ENCODE data around the gene PHF8.

The PHF8 gene

DNA sequence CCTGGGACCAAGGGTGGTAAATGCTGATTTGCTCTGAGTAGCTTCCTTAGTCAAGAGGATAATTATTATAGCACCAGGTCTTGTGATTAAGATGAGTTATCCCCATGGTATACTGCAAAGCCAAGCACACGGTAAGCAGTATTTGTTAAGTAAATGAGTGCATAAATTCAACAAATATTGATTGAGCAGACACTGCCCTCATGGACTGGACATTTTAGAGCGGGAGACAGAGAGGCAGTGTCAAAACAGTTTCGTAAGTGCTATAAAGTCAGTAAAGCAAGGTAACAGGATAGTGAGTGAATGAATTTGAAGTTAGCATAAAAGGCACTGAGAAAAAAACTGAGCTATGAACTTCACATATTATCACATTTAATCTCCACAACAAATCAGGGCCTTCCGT is 13.9 kb downstream of the PHF8 start:
- Histone ChIP-seq H3K9me3 (ENCODE audit: insufficient read depth, low read length) (no peaks in the 10 kb centered on the region), H3K27ac (ENCODE audit: low read length) (no peak overlapping the region), H4K20me1 (ENCODE audit: insufficient read depth, low read length) (no peaks in the 10 kb centered on the region), H3K4me2 (ENCODE audit: low read length) (no peak overlapping the region), H3K4me3 (ENCODE audit: low read length) (no peak overlapping the region), H3K36me3 (replicated peaks; ENCODE audit: low read depth, low read length) (peaks cover 13% of the 10 kb centered on the region), H2AFZ (ENCODE audit: low read depth, low read length) (no peak overlapping the region), H3K9ac (ENCODE audit: low read length) (no peak overlapping the region), H3K4me1 (ENCODE audit: low read length) (no peaks in the 10 kb centered on the region), H3K79me2 (ENCODE audit: low read length) (no peaks in the 10 kb centered on the region), H3K27me3 (ENCODE audit: low read depth, low read length) (no peaks in the 10 kb centered on the region)
- TF ChIP-seq, protein P1, sequence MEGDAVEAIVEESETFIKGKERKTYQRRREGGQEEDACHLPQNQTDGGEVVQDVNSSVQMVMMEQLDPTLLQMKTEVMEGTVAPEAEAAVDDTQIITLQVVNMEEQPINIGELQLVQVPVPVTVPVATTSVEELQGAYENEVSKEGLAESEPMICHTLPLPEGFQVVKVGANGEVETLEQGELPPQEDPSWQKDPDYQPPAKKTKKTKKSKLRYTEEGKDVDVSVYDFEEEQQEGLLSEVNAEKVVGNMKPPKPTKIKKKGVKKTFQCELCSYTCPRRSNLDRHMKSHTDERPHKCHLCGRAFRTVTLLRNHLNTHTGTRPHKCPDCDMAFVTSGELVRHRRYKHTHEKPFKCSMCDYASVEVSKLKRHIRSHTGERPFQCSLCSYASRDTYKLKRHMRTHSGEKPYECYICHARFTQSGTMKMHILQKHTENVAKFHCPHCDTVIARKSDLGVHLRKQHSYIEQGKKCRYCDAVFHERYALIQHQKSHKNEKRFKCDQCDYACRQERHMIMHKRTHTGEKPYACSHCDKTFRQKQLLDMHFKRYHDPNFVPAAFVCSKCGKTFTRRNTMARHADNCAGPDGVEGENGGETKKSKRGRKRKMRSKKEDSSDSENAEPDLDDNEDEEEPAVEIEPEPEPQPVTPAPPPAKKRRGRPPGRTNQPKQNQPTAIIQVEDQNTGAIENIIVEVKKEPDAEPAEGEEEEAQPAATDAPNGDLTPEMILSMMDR (IDR thresholded peaks at IDR 0.05; ENCODE audit: low read depth, low read length) = no peak
- TF ChIP-seq EZH2phosphoT487 (IDR thresholded peaks at IDR 0.05; ENCODE audit: low read depth) = no peak

DNA sequence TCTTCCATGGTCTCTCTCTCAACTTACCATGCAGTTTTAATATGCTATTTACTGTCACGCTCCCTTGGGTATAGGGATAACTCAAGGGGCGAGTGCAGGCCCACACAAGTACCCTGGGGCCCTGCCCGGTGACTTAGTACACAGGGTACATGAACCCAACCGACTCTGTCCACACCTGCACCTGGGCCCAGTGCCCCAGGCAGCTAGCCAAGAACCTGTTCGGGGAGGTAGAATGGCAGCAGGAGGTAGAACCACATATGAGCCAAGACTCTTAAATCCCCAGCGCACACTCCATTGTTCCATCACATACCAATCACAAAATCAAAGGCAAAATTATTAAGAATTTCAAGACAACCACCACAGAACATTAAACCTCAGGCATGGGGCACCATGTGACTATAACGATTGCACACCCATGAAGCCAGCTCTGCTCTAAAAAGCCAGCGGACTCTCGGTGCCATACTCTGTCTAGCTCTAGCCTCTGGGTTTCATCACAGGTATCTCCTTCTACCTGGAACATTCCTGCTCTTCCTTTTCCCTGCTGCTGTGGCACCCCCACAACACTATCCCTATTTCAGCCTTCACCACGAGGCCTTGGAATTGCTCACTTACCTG is 14.6 kb downstream of the PHF8 start:
- TF ChIP-seq EZH2phosphoT487 (IDR thresholded peaks at IDR 0.05; ENCODE audit: low read depth) = no peak
- TF ChIP-seq, protein P1 (IDR thresholded peaks at IDR 0.05; ENCODE audit: low read depth, low read length) = no peak
- no peak overlapping the region for H3K4me3 ChIP-seq (ENCODE audit: low read length)
- no peaks in the 10 kb centered on the region for H3K4me1 ChIP-seq (ENCODE audit: low read length)
- H3K36me3 ChIP-seq (replicated peaks; ENCODE audit: low read depth, low read length) = peaks cover 13% of the 10 kb centered on the region
- no peaks in the 10 kb centered on the region for H3K9me3 ChIP-seq (ENCODE audit: insufficient read depth, low read length)
- H3K4me2 ChIP-seq (ENCODE audit: low read length) = no peak overlapping the region
- H4K20me1 ChIP-seq (ENCODE audit: insufficient read depth, low read length) = no peaks in the 10 kb centered on the region
- H3K79me2 ChIP-seq (ENCODE audit: low read length) = no peaks in the 10 kb centered on the region
- H3K27ac ChIP-seq (ENCODE audit: low read length) = no peak overlapping the region
- H3K9ac ChIP-seq (ENCODE audit: low read length) = no peak overlapping the region
- H2AFZ ChIP-seq (ENCODE audit: low read depth, low read length) = no peak overlapping the region
- no peaks in the 10 kb centered on the region for H3K27me3 ChIP-seq (ENCODE audit: low read depth, low read length)

- Histone ChIP-seq H3K9me3 (ENCODE audit: insufficient read depth, low read length) (no peaks in the 10 kb centered on the region), H3K4me2 (ENCODE audit: low read length) (no peak overlapping the region), H3K79me2 (ENCODE audit: low read length) (no peaks in the 10 kb centered on the region), H3K9ac (ENCODE audit: low read length) (no peak overlapping the region), H3K4me1 (ENCODE audit: low read length) (no peaks in the 10 kb centered on the region), H3K36me3 (replicated peaks; ENCODE audit: low read depth, low read length) (peaks cover 4% of the 10 kb centered on the region), H4K20me1 (ENCODE audit: insufficient read depth, low read length) (no peaks in the 10 kb centered on the region), H3K4me3 (ENCODE audit: low read length) (no peak overlapping the region), H2AFZ (ENCODE audit: low read depth, low read length) (no peak overlapping the region), H3K27ac (ENCODE audit: low read length) (no peak overlapping the region), H3K27me3 (ENCODE audit: low read depth, low read length) (no peaks in the 10 kb centered on the region)
- no peak for TF ChIP-seq EZH2phosphoT487 (IDR thresholded peaks at IDR 0.05; ENCODE audit: low read depth)
- TF ChIP-seq, protein P1 (IDR thresholded peaks at IDR 0.05; ENCODE audit: low read depth, low read length) = no peak
These were observed 19.9 kb downstream of the PHF8 start for GRCh38 chrX:54024350-54024749.

DNA sequence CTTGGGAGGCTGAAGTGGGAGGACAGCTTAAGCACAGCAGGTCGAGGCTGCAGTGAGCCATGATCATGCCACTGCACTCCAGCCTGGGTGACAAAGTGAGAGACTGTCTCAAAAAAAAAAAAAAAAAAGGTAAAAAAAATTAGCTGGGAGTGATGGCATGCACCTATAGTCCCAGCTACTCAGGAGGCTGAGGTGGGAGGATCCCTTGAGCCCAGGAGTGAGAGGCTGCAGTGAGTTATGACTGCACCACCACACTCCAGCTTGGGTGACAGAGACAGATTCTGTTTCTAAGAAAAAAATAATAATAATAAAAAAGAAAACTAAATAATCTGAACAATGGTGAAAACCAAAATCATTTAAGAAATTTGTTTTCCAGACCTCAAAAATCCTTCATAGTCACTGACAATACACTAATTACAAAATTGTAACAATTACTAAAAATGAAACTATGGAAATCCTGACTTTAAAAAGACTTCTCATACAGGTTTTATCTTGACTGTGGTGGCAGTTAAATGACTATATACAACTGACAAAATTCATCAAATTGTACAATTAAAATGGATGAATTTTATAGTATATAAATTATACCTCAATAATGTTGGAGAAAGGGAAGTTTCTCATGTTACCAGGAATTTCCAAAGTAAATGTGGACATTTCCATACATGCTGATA is 31.3 kb downstream of the PHF8 start:
- Histone ChIP-seq H3K4me2 (ENCODE audit: low read length) (no peak overlapping the region), H3K4me1 (ENCODE audit: low read length) (peaks cover under 1% of the 10 kb centered on the region), H3K4me3 (ENCODE audit: low read length) (no peak overlapping the region), H3K36me3 (replicated peaks; ENCODE audit: low read depth, low read length) (peaks cover 7% of the 10 kb centered on the region), H4K20me1 (ENCODE audit: insufficient read depth, low read length) (no peaks in the 10 kb centered on the region), H3K9me3 (ENCODE audit: insufficient read depth, low read length) (no peaks in the 10 kb centered on the region), H3K27me3 (ENCODE audit: low read depth, low read length) (no peaks in the 10 kb centered on the region), H3K27ac (ENCODE audit: low read length) (no peak overlapping the region), H3K79me2 (ENCODE audit: low read length) (no peaks in the 10 kb centered on the region), H2AFZ (ENCODE audit: low read depth, low read length) (no peak overlapping the region), H3K9ac (ENCODE audit: low read length) (no peak overlapping the region)
- no peak for TF ChIP-seq EZH2phosphoT487 (IDR thresholded peaks at IDR 0.05; ENCODE audit: low read depth)
- TF ChIP-seq, protein P1 (IDR thresholded peaks at IDR 0.05; ENCODE audit: low read depth, low read length) = no peak

Measured in OCI-LY3 (cell line).